HG03521 (cell line): Measurements from ENCODE around the gene SLC2A8.

Source experiments
- ATAC-seq: cut with Tn5 transposase; IDR thresholded peaks from one replicate; pipeline ENCODE4 v1.9.1; 2021; ENCODE audit warnings: mild to moderate bottlenecking, moderate library complexity; ENCODE audit not compliant: unreplicated experiment

Gene SLC2A8

DNA sequence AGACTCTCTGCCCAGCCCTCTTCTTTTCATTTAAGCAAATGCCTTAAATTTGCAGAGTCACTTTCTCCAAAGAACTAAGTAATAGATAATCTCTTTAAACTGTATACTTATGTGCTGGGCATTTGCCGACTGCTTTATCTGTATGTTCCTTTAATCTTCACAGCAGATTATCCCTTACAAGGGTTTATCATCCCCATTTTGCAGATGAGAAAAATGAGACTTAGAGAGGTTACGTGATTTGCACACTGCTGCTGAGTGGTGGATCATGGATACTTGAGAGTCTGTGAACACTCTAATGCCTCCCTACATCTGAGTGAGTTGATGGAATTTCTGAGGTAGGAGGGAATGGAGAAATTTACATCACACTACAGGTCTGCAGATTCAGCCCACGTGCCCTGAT lies 31.4 kb downstream of the SLC2A8 start:
- no peak for ATAC-seq

DNA sequence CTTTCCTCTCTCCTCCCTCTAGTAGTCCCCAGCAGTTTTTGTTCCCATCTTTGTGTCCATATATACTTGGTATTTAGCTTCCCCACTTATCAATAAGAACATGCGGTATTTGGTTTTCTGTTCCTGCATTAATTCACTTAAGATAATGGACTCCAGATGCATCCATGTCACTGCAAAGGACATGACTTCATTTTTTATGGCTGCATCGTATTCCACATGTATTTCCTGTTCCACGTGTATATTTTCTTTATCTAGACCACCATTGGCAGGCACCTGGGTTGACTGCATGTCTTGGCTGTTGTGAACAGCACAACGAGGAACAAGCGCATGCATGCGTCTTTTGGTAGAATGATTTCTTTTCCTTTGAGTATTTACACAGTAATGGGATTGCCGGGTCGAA lies 33.4 kb downstream of the SLC2A8 start:
- no peak for ATAC-seq

DNA sequence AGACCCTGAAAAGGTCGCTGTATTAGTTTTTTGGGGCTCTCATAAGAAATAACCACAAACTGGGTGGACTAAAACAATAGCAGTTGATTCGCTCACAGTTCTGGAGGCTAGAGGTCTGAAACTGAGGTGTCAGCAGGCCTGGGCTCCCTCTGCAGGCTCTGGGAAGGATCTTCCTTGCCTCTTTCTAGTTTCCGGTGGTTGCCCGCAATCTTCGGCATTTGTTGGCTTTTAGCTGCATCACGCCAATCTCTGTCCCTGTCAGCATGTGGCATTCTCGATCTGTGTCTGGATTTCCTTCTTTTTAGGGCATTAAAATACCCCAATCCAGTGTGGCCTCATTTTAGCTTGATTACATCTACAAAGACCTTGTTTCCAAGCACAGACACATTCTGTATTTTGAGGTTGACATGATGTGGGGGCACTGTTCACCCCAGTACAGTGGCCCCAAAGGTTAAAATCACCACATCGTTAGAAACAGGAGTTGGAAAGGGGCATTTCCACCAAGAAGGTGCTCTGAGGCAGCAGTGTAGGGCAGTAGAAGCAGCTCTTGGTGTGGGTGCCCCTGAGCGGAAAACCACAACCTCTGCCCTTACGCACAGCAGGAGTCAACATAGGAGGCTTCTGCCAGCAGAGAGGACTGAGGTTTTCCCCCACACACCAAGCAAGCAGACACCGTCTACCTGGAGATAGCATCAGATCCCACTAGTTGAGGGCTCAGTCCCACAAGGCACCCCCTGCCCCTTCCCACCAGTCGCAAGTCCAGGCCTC lies 40.7 kb downstream of the SLC2A8 start:
- ATAC-seq = no peak

DNA sequence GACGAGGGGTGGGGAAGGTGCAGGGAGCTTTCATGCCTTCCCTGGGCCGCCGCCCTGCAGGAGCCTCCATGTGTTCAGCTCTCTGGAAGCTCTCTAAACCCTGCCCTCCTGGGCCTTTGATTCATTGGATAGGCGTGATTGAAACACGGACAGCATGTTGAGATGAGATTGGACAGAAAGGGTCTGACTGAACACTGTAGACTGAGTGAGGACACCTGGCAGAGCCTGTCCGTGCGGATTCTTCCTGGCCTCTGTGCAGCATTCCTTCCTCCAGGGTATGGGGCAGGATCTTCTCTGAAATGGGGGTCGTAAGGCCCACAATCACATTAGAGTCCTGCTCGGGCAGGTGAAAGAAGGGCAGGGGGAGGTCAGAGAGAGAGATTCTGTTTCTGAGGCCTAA lies 41.4 kb downstream of the SLC2A8 start:
- no peak for ATAC-seq

DNA sequence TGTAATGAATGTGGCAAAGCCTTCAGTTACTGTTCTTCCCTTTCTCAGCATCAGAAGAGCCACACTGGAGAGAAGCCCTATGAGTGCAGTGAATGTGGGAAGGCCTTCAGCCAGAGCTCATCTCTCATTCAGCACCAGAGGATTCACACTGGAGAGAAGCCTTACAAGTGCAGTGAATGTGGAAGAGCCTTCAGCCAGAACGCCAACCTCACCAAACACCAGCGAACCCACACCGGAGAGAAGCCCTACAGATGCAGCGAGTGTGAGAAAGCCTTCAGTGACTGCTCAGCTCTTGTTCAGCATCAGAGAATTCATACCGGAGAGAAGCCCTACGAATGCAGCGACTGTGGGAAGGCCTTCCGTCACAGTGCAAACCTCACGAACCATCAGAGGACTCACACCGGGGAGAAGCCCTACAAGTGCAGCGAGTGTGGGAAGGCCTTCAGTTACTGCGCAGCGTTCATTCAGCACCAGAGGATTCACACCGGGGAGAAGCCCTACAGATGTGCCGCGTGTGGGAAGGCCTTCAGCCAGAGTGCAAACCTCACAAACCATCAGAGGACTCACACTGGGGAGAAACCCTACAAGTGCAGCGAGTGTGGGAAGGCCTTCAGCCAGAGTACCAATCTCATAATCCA lies 47.4 kb downstream of the SLC2A8 start:
- no peak for ATAC-seq

DNA sequence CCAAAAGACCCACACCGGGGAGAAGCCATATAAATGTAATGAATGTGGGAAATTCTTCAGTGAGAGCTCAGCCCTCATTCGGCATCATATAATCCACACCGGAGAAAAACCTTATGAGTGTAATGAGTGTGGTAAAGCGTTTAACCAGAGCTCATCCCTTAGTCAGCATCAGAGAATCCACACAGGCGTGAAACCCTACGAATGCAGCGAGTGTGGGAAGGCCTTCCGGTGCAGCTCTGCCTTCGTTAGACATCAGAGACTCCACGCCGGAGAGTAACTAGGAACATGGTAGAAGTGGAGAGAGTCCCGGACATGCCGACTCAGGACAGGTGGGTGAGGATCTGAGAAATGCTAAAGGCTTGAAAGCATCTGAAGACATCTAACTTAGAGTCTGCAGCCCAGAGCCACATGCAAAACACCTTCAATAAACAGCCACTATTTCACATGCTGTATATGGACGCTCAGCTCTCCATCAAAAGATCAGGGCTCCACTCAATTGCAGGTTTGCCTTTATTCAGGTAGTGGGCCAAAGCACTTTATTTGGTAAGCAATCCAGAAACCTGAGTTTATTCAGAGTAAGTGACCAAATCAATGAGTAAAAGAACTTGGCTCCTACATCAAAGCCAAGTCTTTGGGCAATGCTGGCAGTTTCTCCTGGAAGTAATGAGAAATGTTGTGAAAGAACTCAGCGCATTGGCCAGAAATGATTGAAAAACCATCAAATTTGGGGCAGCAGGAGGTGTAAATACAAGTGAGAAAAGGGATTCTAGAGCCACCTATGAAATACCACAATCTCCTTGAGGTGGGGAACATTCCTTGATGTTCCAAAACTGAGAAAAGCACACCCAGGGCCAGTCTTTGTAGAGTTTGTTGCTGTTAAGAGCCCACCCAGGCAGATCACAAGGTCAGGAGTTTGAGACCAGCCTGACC lies 48.2 kb downstream of the SLC2A8 start:
- ATAC-seq = no peak

DNA sequence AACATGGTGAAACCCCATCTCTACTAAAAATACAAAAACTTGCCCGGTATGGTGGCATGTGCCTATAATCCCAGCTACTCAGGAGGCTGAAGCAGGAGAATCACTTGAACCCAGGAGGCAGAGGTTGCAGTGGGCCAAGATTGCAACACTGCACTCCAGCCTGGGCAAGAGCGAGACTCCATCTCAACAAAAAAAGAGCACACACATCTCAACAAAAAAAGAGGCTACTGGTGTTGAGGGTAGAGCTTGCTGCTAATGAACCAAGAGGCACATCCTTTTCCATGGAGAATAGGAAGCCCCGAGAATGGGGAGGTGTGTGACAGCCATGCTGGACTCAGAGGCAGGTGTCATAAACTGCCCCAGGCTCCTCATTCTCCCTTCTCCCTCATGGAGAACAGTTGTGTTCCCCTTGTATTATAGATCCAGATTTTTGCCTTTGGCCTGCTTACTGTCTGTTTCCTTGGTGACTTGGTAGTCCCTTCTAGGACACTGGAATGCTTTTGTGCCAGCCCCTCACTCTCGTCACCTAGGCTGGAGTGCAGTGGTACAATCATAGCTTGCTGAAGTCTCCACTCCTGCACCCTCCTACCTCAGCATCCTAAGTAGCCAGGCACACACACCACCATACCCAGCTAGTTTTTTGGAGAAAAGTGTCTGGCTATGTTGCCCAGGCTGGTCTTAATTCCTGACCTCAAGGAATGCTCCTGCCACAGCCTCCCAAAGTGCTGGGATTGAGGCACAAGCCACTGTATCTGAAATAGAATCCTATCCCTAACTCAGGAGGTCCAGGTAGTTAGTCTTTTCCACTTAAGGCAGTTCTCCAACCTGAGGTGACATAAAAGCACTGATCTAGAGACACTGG lies 49.1 kb downstream of the SLC2A8 start:
- no peak for ATAC-seq

DNA sequence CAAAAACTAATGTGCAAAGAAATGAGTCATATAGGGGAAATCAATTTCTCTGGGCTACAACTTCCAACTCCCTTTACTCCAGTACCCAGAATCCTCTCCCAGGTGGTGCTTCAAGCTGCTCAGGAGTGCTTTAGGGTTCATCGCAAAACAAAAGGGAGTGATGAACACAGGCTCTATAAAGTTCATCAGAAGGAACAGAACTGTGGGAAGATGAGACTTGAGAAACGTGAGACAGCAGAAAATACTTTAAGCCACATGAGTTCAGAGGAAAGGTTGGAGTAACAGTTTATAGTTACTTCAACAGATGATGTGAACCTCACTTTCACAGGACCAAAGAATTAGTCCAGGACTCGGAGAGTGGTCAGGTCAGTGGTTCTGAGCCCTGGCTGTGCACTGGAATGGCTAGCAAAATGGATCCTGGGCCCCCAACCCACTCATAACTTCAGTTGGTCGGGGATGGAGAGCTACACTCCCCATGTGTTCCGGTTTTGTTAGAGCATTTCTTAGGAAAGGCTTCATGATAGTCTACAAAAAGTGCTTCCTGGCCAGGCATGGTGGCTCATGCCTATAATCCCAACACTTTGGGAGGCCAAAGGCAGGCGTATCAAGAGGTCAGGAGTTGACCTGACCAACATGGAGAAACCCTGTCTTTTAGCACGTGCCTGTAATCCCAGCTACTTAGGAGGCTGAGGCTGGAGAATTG lies 49.9 kb downstream of the SLC2A8 start:
- no peak for ATAC-seq

DNA sequence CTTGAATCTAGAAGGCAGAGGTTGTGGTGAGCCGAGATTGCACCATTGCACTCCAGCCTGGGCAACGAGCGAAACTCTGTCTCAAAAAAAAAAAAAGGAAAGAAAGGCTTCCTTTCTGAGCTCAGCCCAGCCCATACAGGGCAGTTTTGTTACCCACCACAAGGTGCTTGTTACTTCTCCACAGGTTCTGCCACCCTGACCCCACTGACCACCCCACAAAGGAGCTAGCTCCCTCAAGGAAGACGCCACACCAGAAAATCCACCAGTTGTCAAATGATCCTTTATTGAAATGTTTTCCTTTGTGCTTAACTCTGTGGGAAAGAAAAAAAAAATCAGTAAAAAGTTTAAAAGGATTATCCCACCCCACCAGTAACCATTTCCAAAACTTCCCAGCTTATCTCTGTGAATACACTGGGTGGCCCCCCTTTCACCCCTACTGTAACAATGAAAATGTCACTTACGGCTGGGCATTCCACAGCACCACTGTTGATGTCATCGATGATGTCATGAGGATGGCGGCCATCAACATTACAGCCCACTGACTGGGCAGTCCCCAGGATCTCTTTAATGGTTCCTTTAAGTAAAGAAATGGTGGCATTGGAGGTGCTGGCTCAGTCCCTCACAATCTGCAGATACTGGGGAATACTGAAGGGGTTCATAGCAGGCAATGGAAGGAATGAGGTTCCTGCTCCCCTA lies 50.6 kb downstream of the SLC2A8 start:
- no peak for ATAC-seq

DNA sequence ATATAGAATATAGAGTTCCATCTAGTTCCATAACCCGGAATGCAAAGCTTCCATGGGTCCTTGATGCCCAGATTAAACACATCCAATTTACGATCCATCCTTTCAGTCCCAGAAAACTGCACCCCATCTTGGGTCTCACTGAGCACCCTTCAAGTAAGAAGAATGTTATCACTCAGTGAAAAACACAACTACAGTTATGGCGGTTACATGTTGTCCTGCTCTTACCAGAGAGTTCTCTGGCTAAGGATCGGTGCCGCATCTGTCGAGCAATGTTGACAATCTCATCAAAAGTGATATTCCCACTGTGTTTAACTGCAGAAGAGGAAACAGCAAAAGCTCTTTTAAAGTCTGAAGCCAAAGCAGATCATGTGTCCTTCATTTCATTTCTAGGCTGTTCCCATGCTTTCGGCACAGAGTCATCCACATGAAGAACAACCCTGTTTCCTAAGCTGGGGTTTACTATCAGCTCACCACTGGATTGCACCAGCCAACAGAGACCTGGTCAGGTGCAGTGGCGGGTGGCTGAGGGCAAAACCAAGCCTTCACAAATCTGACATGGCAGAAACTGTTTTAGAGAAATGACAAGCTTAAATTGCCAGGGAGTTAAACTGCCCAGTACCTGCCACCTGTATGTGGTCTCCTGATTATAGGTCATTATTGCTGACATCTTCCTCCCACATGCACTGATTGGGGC lies 51.3 kb downstream of the SLC2A8 start:
- no peak for ATAC-seq

DNA sequence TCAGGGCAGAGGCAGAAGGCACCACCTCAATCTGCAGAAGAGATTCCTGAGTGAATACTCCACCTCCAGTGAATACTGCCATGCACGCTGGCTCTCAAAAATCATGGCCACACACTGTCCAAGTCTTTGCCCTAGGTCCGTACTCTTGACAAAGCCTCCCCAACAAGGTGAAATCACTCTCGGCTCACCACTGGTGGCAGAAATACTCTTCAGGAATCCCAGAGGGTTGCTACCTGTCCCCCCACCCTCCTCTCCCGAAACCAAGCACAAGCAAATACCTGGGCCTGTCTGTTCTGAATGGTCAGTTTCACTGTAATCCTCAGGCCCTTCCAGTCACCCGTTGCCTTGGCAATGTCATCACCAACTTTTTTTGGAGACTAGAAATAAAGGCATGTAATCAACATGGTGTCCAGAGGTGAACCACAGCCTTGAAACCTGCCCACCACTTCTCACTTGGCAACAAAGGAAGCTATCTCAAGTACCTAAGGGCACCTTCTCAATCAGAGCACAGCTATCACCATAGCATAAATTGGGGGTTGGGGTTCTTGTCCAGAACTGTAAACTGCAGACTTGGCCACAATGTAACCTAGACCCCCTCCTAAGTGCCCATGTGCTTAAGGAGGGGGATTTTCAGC lies 52.5 kb downstream of the SLC2A8 start:
- ATAC-seq = no peak

DNA sequence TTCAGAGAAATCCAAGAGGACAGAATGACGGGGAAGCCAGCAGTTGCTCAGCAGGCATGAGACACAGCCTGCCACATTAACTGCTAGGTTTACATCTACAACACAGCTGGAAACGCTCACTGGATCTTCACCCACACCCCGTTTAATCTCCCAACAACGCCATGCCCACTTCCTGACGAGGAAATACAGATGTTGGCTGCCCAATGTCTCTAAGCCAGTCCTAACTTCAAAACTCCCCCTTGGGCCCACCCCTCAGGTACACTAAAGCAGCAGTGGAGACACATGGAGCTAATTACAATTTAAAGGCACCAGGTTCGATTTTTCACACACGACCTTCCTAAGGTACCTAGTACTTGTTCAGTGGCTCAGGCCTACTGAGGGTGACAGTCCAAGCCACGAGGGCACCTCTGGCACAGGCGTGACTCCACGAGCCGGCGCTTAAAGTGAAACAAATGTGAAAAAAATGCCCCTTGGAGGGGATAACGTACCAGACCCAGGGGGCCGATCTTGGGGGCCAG lies 53.3 kb downstream of the SLC2A8 start:
- no peak for ATAC-seq

DNA sequence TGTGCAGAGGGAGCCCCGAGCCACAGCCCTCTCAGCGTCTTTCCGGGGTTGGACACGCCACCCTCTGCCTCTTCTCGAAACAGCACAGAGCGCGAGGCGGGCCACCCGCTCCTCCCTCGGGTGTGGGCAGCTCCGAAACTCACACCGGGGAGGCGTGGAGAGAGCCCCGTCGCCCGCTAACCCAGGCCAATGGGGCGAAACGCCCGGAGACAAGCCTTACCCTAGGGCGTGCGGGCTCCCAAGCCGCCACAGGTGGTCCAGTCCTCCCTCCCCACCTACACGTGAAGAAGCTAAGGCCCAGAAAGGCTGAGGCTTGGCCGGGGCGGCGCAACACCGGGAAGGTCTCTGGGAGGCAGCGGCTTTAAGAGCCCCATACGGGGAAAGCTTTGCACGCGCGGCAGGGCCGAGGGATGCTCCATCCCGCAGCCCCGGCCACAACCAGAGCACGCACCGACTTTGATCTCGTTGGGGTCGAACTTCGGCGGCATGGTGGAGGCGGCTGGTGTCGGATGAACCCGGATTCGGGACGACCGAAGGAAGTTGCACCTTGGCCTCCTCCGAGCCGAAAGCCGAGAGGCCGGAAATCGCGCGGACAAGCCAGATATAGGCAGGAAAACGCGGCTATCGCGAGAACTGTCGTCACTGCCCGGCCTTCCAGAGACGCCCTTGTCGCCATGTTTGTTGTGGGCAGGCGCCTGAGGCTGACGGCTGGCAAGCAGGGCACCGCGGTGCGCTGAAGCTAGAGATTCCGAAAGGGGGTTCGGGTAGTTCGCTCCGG lies 54.0 kb downstream of the SLC2A8 start, which contains the start of the genes LRSAM1 and RPL12:
LRSAM1 (plus strand) TSS at position 681 of the 778 bp plus-strand sequence. CDS start 3,018 bp downstream, outside the sequence.
RPL12 (minus strand) TSS at position 577 of the 778 bp plus-strand sequence; CDS start at position 488, 89 bp downstream.
- ATAC-seq = peak; percentile 68

DNA sequence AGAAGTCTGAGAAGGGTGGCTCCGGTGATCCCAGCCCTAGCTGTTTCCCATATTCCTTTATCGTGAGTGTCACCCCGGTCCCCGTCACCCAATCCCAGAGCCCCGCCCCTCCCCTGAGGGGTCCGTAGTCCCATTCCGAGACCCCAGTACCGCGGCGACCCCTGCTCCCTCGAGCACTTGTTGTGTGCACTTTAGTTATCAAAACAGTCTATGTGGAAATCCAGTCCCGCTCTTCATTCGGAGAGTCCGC lies 54.6 kb downstream of the SLC2A8 start:
- ATAC-seq = peak; percentile 4

DNA sequence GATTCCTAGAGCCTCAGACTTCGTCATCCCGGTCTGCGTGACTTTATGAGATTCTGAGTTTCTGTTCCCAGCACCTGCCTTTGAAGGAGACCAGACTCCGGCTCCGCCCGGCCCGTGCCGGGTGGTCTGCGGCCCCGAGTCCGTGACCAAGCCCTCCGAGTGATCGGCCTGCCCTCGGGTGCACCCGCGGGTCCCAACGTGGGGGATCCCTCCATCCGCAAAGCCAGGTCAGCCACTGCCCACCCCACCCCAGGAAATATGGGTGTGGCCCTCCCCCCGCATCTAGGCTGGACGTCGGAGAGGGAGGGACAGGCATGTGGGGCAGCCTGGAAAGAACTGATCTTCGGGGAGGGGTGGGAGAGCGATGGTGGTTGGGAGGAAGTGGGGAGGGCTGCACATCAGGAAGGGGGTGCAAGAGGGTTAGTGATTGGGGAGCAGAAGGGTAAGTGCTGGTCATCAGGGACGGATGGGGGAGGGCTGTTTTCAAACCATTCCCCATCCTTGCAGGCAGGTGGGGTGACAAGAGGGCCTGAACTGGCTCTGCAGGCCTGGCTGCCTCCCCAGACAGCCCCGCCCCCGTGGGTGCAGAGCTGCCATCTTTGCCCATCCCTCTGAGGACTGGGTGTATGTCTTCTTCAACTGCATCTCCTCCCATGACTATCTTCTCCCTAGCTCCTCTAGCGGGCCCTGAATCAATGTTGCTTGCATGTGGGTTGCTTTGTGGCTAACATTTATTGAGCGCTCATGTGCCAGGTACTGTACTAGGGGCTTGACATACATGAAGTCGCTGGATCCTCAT lies 55.1 kb downstream of the SLC2A8 start:
- no peak for ATAC-seq

DNA sequence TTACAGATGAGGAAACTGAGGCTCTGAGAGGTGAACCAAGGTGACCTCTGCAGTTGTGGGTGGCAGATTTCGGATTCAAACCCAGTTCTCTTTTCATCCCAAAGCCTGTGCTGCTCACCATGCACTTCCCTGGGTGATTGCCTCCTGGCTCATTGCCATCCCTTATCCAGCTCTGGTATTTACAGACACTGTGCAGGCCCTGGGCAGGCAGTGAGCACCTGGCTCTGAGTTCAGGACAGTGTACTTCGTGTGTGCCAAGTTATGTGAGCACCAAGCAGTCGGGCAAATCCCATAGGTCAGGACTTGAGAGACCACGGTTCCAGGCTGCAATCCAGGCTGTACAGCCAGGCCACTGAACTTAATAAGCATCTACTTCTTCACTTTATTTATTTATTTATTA lies 55.7 kb downstream of the SLC2A8 start:
- no peak for ATAC-seq
